Neural progenitor cell (in vitro differentiated cells): ENCODE measurements around the gene KCNC2. TPM values are rescaled to one million over a fixed set of nuclear protein-coding genes. Genes with fewer than 3 reads are reported as not detected.

ENCODE experiments used
- DNase-seq: peaks from one replicate; pipeline ENCODE4 v3.0.0-alpha.2; 2016; ENCODE audit warnings: low spot score
- H2AFZ ChIP-seq: fragments of 200-600 bp; sonication (generic); replicated peaks from 2 replicates; pipeline ENCODE4 v1.6.1; 2016; ENCODE audit warnings: antibody characterized with exemption
- H3F3A ChIP-seq: fragments of 200-600 bp; sonication (generic); 2 replicates; pipeline ENCODE4 v1.6.1; 2016; ENCODE audit warnings: antibody characterized with exemption, low read depth
- H3K27ac ChIP-seq: fragments of 200-600 bp; sonication (generic); 2 replicates; pipeline ENCODE4 v1.5.1; 2016; ENCODE audit warnings: mild to moderate bottlenecking
- H3K27me3 ChIP-seq: fragments of 200-600 bp; sonication (generic); 2 replicates; pipeline ENCODE4 v1.6.1; 2016; ENCODE audit warnings: mild to moderate bottlenecking, moderate library complexity
- H3K36me3 ChIP-seq: fragments of 200-600 bp; sonication (generic); 2 replicates; pipeline ENCODE4 v1.5.1; 2016
- H3K4me1 ChIP-seq: fragments of 200-600 bp; sonication (generic); 2 replicates; pipeline ENCODE4 v1.6.1; 2016; ENCODE audit warnings: mixed run types
- H3K4me2 ChIP-seq: fragments of 200-600 bp; sonication (generic); 2 replicates; pipeline ENCODE4 v1.6.1; 2016
- H3K4me3 ChIP-seq: fragments of 200-600 bp; sonication (generic); 2 replicates; pipeline ENCODE4 v1.5.1; 2016
- H3K79me2 ChIP-seq: fragments of 200-600 bp; sonication (generic); 2 replicates; pipeline ENCODE4 v1.6.1; 2016; ENCODE audit warnings: low read depth
- H3K9ac ChIP-seq: fragments of 200-600 bp; sonication (generic); 2 replicates; pipeline ENCODE4 v1.6.1; 2016
- H3K9me3 ChIP-seq: fragments of 200-600 bp; sonication (generic); 2 replicates; pipeline ENCODE4 v1.5.1; 2016; ENCODE audit warnings: low read depth
- H4K20me1 ChIP-seq: fragments of 200-600 bp; sonication (generic); 2 replicates; pipeline ENCODE4 v1.6.1; 2016; ENCODE audit warnings: low read depth
- H3K27ac Mint-ChIP-seq: 3 replicates; pipeline ENCODE4 v1.8.0; 2021; ENCODE audit warnings: mixed read lengths
- H3K27me3 Mint-ChIP-seq: 2 replicates; pipeline ENCODE4 v1.8.0; 2022; ENCODE audit warnings: low read depth, mild to moderate bottlenecking, inconsistent platforms, moderate library complexity, mixed read lengths; ENCODE audit not compliant: insufficient read depth
- H3K36me3 Mint-ChIP-seq: 3 replicates; pipeline ENCODE4 v1.8.0; 2021; ENCODE audit warnings: mixed read lengths
- H3K4me1 Mint-ChIP-seq: 3 replicates; pipeline ENCODE4 v1.8.0; 2021; ENCODE audit warnings: mixed read lengths
- H3K4me3 Mint-ChIP-seq: 3 replicates; pipeline ENCODE4 v1.8.0; 2021; ENCODE audit warnings: mild to moderate bottlenecking, moderate library complexity, mixed read lengths
- H3K9me3 Mint-ChIP-seq: 3 replicates; pipeline ENCODE4 v1.8.0; 2020; ENCODE audit warnings: mixed read lengths
- EZH2 ChIP-seq: fragments of 200-600 bp; sonication (generic); IDR thresholded peaks from 2 replicates; pipeline ENCODE4 v1.6.1; 2017; ENCODE audit warnings: antibody characterized with exemption, mild to moderate bottlenecking, moderate library complexity
- EZH2phosphoT487 ChIP-seq: fragments of 200-600 bp; sonication (generic); IDR thresholded peaks from 2 replicates; pipeline ENCODE4 v1.6.1; 2017; ENCODE audit warnings: antibody characterized with exemption
- total RNA-seq: library from RNA; depleted of rRNA; stranded (reverse); fragments of >200 nt; gene quantifications from 2 replicates; pipeline ENCODE4 v1.2.3, GENCODE V29; 2015; ENCODE audit warnings: low replicate concordance
- TF ChIP-seq, protein P1 (sequence below): fragments of 200-600 bp; sonication (generic); IDR thresholded peaks from 2 replicates; pipeline ENCODE4 v1.5.1; 2017; ENCODE audit warnings: antibody characterized with exemption, mild to moderate bottlenecking

The KCNC2 gene
- total RNA-seq, 1 donor from 2014 or later: not detected

DNA sequence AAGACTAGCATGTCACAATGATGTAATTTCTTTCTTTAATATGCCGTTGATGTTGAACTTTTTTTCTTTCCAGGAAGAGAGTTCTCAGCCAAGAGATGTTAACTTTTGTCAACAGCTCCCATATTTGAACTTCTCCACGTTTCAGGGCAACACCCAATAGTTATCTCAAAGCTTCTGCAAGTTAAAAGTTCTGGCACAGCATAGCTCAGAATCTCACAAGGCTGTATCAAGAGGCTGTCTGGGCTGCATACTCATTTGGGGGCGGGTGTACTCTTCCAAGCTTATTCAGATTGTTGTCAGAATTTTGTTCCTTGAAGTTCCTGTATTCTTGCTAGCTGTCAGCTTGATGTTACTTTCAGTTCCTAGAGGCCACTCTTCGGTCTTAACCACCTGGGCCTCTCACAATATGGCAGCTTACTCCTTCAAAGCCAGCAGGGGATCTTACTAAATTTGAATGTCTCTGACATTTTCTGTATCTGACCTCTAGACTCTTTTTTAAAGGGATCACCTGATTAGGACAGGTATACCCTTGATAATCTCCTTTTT is 38.9 kb downstream of the KCNC2 start:
- H3K9me3 Mint-ChIP-seq: no peaks in the 10 kb centered on the region
- no peaks in the 10 kb centered on the region for H3K4me1 Mint-ChIP-seq
- Histone ChIP-seq H3K9me3 (no peaks in the 10 kb centered on the region), H3F3A (no peaks in the 10 kb centered on the region), H3K4me2 (no peak overlapping the region), H3K27me3 (no peaks in the 10 kb centered on the region), H3K9ac (no peak overlapping the region), H3K27ac (no peak overlapping the region), H3K79me2 (no peaks in the 10 kb centered on the region), H3K4me3 (no peak overlapping the region), H2AFZ (no peak overlapping the region), H4K20me1 (no peaks in the 10 kb centered on the region), H3K36me3 (no peaks in the 10 kb centered on the region), H3K4me1 (no peaks in the 10 kb centered on the region)
- no peaks in the 10 kb centered on the region for H3K36me3 Mint-ChIP-seq
- H3K27me3 Mint-ChIP-seq: no peaks in the 10 kb centered on the region
- DNase-seq: no peak
- TF ChIP-seq EZH2phosphoT487 (no peak), EZH2 (no peak)
- TF ChIP-seq, protein P1, sequence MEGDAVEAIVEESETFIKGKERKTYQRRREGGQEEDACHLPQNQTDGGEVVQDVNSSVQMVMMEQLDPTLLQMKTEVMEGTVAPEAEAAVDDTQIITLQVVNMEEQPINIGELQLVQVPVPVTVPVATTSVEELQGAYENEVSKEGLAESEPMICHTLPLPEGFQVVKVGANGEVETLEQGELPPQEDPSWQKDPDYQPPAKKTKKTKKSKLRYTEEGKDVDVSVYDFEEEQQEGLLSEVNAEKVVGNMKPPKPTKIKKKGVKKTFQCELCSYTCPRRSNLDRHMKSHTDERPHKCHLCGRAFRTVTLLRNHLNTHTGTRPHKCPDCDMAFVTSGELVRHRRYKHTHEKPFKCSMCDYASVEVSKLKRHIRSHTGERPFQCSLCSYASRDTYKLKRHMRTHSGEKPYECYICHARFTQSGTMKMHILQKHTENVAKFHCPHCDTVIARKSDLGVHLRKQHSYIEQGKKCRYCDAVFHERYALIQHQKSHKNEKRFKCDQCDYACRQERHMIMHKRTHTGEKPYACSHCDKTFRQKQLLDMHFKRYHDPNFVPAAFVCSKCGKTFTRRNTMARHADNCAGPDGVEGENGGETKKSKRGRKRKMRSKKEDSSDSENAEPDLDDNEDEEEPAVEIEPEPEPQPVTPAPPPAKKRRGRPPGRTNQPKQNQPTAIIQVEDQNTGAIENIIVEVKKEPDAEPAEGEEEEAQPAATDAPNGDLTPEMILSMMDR: no peak
- H3K27ac Mint-ChIP-seq: no peak overlapping the region
- no peak overlapping the region for H3K4me3 Mint-ChIP-seq

DNA sequence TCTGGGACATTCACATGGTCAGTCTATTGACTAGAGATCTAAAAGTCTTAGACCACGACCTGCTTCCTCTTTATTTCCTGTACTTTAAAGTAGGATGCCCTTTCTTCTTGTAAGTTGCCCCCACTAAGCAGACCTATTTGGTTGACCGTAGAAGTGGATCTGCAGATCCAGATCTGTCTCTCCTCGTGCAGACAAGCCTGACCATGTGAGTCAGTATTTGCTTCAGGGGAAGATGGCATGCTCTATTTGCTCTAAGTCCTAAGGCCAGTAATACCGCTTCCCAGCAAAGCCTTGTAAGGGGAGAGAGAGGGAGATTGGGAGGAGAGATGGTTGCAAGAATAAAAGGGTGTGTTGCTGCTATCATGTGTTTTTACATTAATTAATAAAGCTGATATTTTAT is 46.8 kb downstream of the KCNC2 start:
- Histone ChIP-seq H3K4me1 (no peaks in the 10 kb centered on the region), H3K79me2 (no peaks in the 10 kb centered on the region), H3K27ac (no peak overlapping the region), H3K4me3 (no peak overlapping the region), H4K20me1 (no peaks in the 10 kb centered on the region), H3K9ac (no peak overlapping the region), H2AFZ (no peak overlapping the region), H3K9me3 (no peaks in the 10 kb centered on the region), H3K4me2 (no peak overlapping the region), H3K27me3 (no peaks in the 10 kb centered on the region), H3K36me3 (no peaks in the 10 kb centered on the region), H3F3A (no peaks in the 10 kb centered on the region)
- no peaks in the 10 kb centered on the region for H3K4me1 Mint-ChIP-seq
- H3K4me3 Mint-ChIP-seq: no peak overlapping the region
- no peaks in the 10 kb centered on the region for H3K27me3 Mint-ChIP-seq
- no peaks in the 10 kb centered on the region for H3K9me3 Mint-ChIP-seq
- no peak for DNase-seq
- no peaks in the 10 kb centered on the region for H3K36me3 Mint-ChIP-seq
- TF ChIP-seq, protein P1: no peak
- no peak overlapping the region for H3K27ac Mint-ChIP-seq

DNA sequence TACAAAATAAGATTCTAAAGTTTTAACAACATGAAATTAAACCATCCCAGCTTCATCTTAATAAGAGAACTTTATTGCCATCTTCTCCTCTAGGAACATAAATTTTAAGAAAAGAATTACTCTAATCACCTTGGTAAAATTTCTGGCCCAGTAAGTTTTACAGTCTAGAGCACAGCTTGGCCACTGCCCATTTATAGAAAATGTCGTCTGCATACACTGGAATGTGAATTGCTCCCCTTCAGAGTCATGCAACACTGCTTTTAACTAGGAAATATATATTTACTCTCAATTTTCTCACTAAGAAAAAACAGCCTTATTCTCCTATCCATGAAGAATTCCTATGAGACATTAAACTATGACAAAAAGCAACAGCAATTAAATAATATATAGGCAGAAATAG is 48.2 kb downstream of the KCNC2 start:
- Histone ChIP-seq H3K4me1 (no peaks in the 10 kb centered on the region), H3K27me3 (no peaks in the 10 kb centered on the region), H3K9ac (no peak overlapping the region), H3K4me3 (no peak overlapping the region), H3K36me3 (no peaks in the 10 kb centered on the region), H3K79me2 (no peaks in the 10 kb centered on the region), H3K27ac (no peak overlapping the region), H3K9me3 (no peaks in the 10 kb centered on the region), H4K20me1 (no peaks in the 10 kb centered on the region), H3F3A (no peaks in the 10 kb centered on the region), H3K4me2 (no peak overlapping the region), H2AFZ (no peak overlapping the region)
- Mint-ChIP-seq H3K27ac (no peak overlapping the region), H3K4me3 (no peak overlapping the region), H3K9me3 (no peaks in the 10 kb centered on the region), H3K4me1 (no peaks in the 10 kb centered on the region), H3K27me3 (no peaks in the 10 kb centered on the region), H3K36me3 (no peaks in the 10 kb centered on the region)
- DNase-seq: no peak
- TF ChIP-seq, protein P1: no peak
